ENCODE measurements around the gene GRM1.

The GRM1 gene

DNA sequence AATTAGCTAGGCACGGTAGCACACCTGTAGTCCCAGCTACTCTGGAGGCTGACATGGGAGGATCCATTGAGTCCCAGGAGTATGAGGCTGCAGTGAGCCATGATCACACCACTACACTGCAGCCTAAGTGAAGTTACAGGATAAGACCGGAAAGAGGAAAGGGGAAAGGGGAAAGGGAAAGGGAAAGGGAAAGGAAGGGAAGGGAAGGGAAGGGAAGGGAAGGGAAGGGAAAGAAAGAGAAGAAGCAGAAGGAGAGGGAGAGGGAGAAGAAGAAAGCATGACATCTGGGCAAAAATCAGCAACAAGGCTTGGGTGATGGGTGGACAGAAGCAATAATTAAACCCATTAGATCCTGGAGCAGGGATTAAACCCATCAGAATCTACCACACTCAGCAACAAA lies 413.0 kb downstream of the GRM1 start:
- DNase-seq (ENCODE audit: low read depth in 2 of 3, low spot score in 1 of 3) = no peak

DNA sequence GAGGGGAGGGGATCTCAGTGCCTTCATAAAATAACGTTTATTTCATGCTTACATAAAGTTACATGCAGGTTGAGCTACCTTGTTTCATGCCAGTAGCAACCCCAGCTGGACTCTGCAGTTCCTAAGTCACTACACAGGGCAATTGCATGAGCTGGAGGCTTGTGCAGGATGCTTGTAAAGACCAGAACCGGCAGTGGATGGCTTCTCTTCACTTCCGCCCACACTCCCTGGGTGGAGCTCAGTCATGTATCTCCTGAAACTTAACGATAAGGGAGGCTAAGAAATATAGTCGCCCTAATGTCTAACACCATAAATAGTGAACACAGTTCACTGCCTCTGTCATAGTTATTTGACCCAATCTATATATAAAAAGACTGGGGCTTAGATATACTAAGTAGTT lies 415.3 kb downstream of the GRM1 start:
- DNase-seq (ENCODE audit: low read depth in 2 of 3, low spot score in 1 of 3) = no peak

DNA sequence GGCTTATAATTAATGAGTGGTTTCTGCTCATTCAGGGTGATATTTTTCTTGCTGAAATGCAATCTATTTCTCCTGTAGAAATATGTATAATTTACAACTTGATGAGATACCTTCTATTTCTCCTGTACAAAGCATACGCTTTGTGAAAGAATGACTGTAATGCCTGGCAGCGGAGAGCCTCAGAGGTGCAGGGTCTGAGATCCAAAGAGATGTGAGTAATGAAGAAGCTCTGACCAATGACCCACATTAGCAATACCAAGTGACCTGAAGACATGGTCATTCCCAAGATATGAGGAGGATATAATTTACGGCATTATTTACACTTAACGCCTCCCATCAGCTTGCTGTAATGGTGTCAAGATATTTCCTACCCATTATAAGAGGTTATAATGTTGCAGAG lies 416.4 kb downstream of the GRM1 start:
- DNase-seq (ENCODE audit: low read depth in 2 of 3, low spot score in 1 of 3) = no peak

DNA sequence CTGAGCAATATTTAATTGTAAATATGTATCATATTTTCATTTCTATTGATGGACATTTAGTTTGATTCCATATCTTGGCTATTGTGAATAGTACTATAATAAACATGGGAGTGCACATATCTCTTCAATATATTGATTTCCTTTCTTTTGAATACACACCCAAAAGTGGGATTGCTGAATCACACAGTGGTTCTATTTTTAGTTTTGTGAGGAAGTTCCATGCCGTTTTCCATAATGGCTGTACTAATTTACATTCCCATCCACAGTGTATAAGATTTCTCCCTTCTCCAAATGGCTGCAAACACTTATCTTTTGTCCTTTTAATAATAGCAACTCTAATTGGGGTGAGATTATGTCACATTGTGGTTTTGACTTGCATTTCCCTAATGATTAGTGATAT lies 428.0 kb downstream of the GRM1 start:
- DNase-seq (ENCODE audit: low read depth in 2 of 3, low spot score in 1 of 3) = no peak

DNA sequence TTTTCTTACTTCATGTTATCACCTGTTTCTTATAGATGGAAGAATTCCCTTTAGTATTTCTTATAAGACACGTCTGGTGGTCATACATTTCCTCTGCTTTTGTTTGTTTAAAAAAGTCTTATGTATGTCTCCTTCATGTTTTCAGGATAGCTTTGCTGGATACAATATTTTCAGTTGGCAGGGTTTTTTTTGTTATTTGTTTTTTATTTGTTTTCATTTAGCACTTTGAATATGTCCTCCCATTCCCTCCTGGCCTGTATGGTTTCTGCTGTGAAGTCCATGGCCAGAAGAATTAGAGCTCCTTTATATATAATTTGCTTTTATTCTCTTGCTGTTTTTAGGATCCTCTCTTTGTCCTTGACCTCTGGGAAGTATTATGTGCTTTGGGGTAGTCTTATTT lies 432.1 kb downstream of the GRM1 start:
- DNase-seq (ENCODE audit: low read depth in 2 of 3, low spot score in 1 of 3) = no peak

DNA sequence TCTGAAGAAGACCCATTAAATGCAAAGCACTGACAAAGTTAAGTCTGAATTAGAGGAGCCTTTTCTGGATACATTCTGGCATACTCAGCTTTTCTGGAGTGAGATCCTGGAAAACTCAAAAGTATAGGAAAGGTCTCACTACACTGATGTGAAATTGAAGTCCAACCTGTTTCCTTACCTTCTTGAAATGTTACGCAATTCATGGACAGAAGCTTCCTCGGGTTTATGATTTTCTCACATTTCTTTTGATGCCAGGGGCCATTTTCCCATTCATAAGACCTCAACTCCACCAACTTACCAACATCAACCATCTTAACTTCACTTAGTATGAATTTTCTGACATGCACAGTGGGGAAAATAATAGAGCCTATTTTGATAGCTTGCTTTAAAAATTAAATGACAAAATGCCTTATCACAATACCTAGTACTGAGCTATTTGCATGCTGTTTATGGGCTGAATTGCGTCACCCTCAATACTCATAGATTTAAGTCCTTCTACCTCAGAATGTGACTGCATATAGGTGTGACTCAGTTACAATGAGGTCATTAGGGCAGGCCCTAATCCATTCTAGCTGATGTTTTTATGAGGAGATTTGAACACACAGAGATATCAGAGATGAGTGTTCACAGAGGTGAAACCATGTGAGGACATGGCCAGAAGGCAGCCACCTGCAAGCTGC lies 441.4 kb downstream of the GRM1 start:
- no peak for DNase-seq (ENCODE audit: low read depth in 2 of 3, low spot score in 1 of 3)

DNA sequence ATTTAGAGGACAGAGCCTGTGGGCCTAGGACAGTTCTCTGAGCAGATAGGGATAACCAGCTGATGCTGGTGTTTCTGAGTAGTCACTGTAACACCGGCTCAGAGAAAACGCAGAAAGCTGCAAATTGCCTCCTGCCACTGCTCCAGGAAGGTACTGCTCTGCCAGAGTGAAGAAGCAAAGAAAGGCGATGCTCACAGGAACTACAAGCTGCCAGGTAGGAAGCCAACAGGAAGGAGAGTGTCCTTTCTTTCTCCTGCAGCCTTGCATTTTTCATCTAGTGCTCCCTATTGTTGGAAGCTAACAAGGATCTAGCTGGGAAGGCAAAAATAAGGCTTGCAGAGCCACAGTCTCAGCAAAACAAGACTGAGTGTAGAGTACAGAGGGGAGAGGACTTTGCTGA lies 444.1 kb downstream of the GRM1 start:
- no peak for DNase-seq (ENCODE audit: low read depth in 2 of 3, low spot score in 1 of 3)

DNA sequence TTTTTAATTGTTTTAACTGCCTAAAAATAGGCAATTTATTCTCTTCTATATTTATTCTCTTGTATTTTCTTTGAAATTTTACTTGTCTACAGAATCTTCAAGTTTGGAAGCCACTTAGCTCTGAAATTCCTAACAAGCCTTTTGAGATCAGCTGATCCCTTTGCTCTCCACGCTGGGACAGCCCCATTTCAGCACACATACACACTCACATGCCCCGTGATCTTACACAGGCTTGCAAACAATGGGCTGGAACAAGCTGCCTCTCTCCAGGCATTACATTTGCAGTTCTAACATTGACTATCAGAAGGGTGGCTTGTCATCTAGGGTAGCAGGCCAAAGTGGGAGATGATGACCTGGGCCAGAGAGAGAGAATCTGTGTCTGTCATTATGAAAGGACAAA lies 452.7 kb downstream of the GRM1 start:
- no peak for DNase-seq (ENCODE audit: low read depth in 2 of 3, low spot score in 1 of 3)

DNA sequence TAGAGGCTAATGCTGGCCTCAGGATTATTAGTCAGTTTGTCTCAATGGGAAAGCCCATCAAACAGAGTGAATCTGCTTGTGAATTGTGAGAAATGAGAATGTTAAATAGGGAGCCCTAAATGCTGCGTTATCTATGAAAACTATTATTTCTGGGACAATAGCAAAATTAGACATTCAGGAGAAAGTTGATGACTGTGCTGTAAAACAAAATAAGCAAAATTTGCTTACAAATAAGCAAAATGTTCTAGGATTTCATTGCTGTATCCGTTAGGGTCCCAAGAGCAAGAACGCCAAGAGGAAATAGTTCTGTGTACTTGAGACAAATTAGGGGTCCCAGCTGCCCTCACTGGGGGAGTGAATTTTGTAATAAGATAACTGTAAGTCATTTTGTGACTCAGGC lies 455.5 kb downstream of the GRM1 start:
- DNase-seq (ENCODE audit: low read depth in 2 of 3, low spot score in 1 of 3) = no peak
